ENCODE data around the gene FAM13C.
"Not testable (repeated sequence)": the region's sequence is repeated elsewhere in the genome, so short reads cannot be mapped to it uniquely, and the experiment has no call there.

GRCh38 chr10:59239108-59239507 is 123.2 kb downstream of the FAM13C start:
- TF ChIP-seq CTCF, POLR2A (IDR thresholded peaks at IDR 0.05): not testable (repeated sequence)
